Measurements from ENCODE around the gene KRT6B.
"Not testable (repeated sequence)": the region's sequence is repeated elsewhere in the genome, so short reads cannot be mapped to it uniquely, and the experiment has no call there.

KRT6B gene

GRCh38 chr12:52488736-52489135 lies 36.8 kb upstream of the KRT6B start:
- no peak for TF ChIP-seq CTCF (conservative IDR thresholded peaks at IDR 0.05; ENCODE audit: low read depth, low read length)
- H3K9ac ChIP-seq, result no peak overlapping the region
- peaks cover 15% of the 10 kb centered on the region; the same call in 1 of the 2 replicates for H3K27me3 ChIP-seq (ENCODE audit: insufficient read depth, low read depth)

DNA sequence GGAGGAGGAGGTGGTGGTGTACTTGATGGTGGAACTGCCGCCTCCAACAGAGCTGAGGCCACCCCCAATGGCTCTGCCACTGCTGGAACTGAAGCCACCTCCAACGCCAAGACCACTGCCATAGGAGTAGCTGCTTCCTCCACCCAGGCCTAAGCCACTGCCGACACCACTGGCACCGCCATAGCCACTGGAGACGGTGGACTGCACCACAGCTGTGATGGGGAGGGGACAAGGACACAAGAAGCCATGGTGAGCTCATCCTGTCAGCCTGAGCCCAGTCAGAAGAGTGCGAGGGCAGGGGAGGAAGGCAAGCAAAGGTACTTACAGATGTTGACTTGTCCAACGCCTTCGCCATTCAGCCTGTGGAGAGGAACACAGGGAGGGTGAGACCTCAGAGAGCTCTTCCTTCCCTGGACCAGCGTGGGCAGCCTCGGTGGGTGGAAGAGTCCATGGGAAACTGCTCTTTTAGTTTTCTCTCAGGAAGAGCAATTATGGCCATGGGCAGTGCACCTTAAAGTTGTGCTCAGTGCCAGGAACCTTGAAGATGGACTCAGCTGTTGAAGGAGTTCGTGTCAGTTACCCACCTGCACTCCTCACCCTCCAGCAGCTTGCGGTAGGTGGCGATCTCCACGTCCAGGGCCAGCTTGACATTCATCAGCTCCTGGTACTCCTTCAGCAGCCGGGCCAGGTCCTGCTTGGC lies 35.9 kb upstream of the KRT6B start:
- not testable (repeated sequence) for H3K36me3 ChIP-seq (ENCODE audit: insufficient read depth); H4K20me1 ChIP-seq (ENCODE audit: insufficient read depth); H2AFZ ChIP-seq (ENCODE audit: low read depth); H3K4me3 ChIP-seq (IDR thresholded peaks at IDR 0.05; ENCODE audit: insufficient read depth, low read depth, low read length); H3K4me1 ChIP-seq (ENCODE audit: low read depth, poor library complexity, severe bottlenecking); H3K9ac ChIP-seq; H3K79me2 ChIP-seq (ENCODE audit: insufficient read depth, low read depth); H3K4me2 ChIP-seq; H3K27ac ChIP-seq
- H3K27me3 ChIP-seq (ENCODE audit: insufficient read depth, low read depth), result peaks cover 15% of the 10 kb centered on the region; the same call in 1 of the 2 replicates

More at GRCh38 chr12:52488736-52489135, 36.8 kb upstream of the KRT6B start:
- no peak overlapping the region for H3K27ac ChIP-seq
- H3K4me3 ChIP-seq (IDR thresholded peaks at IDR 0.05; ENCODE audit: insufficient read depth, low read depth, low read length), result no peak overlapping the region
- H3K79me2 ChIP-seq (ENCODE audit: insufficient read depth, low read depth), result no peaks in the 10 kb centered on the region
- no peak overlapping the region for H3K4me2 ChIP-seq
- no peaks in the 10 kb centered on the region for H4K20me1 ChIP-seq (ENCODE audit: insufficient read depth)
- no peaks in the 10 kb centered on the region for H3K36me3 ChIP-seq (ENCODE audit: insufficient read depth)
- no peak overlapping the region for H2AFZ ChIP-seq (ENCODE audit: low read depth)
- no peaks in the 10 kb centered on the region for H3K4me1 ChIP-seq (ENCODE audit: low read depth, poor library complexity, severe bottlenecking)

- H3K4me1 ChIP-seq (ENCODE audit: low read depth, poor library complexity, severe bottlenecking), result no peaks in the 10 kb centered on the region
- H3K4me3 ChIP-seq (IDR thresholded peaks at IDR 0.05; ENCODE audit: insufficient read depth, low read depth, low read length), result no peak overlapping the region
- no peak overlapping the region for H3K4me2 ChIP-seq
- H3K36me3 ChIP-seq (ENCODE audit: insufficient read depth), result no peaks in the 10 kb centered on the region
- H3K27me3 ChIP-seq (ENCODE audit: insufficient read depth, low read depth), result peaks cover 12% of the 10 kb centered on the region; the same call in 1 of the 2 replicates
- no peak overlapping the region for H3K27ac ChIP-seq
- no peaks in the 10 kb centered on the region for H3K79me2 ChIP-seq (ENCODE audit: insufficient read depth, low read depth)
- no peak overlapping the region for H3K9ac ChIP-seq
- no peak overlapping the region for H2AFZ ChIP-seq (ENCODE audit: low read depth)
- H4K20me1 ChIP-seq (ENCODE audit: insufficient read depth), result no peaks in the 10 kb centered on the region
- TF ChIP-seq CTCF (conservative IDR thresholded peaks at IDR 0.05; ENCODE audit: low read depth, low read length), result no peak
Measured at GRCh38 chr12:52487211-52487610, 35.3 kb upstream of the KRT6B start.

GRCh38 chr12:52486166-52487105 lies 34.5 kb upstream of the KRT6B start:
- Histone ChIP-seq H3K27me3 (ENCODE audit: insufficient read depth, low read depth) (peaks cover 4% of the 10 kb centered on the region; the same call in 1 of the 2 replicates), H3K79me2 (ENCODE audit: insufficient read depth, low read depth) (no peaks in the 10 kb centered on the region), H3K4me2 (no peak overlapping the region), H3K9ac (no peak overlapping the region), H2AFZ (ENCODE audit: low read depth) (no peak overlapping the region), H3K4me1 (ENCODE audit: low read depth, poor library complexity, severe bottlenecking) (no peaks in the 10 kb centered on the region), H4K20me1 (ENCODE audit: insufficient read depth) (no peaks in the 10 kb centered on the region), H3K4me3 (IDR thresholded peaks at IDR 0.05; ENCODE audit: insufficient read depth, low read depth, low read length) (no peak overlapping the region), H3K36me3 (ENCODE audit: insufficient read depth) (no peaks in the 10 kb centered on the region), H3K27ac (no peak overlapping the region)
- TF ChIP-seq CTCF (conservative IDR thresholded peaks at IDR 0.05; ENCODE audit: low read depth, low read length), result no peak
